OCI-LY7 (cell line): Measurements from ENCODE around the gene SLC25A11. TPM values are rescaled to one million over a fixed set of nuclear protein-coding genes. Genes with fewer than 3 reads are reported as not detected.

ENCODE experiments used
- BruUV-seq: library from RNA; stranded (reverse); fragments of 400-500 nt; replicated peaks from 2 replicates; lab custom pipeline; 2021; lab: Mats Ljungman, UMichigan
- CTCF ChIA-PET: fragments of 300-600 bp; sonication (Branson Sonifier 250); formaldehyde crosslinking; loops from one replicate; lab custom pipeline; 2022; ENCODE audit warnings: antibody characterized with exemption; ENCODE audit not compliant: unreplicated experiment; lab: Charles Lee
- POLR2A ChIA-PET: fragments of 300-600 bp; sonication (Branson Sonifier 250); formaldehyde crosslinking; loops from one replicate; lab custom pipeline; 2022; ENCODE audit warnings: antibody characterized with exemption; lab: Charles Lee
- DNase-seq: peaks from one replicate; pipeline ENCODE4 v3.0.0-alpha.2; 2015; ENCODE audit warnings: low spot score
- H2AFZ ChIP-seq: fragments of 200-600 bp; sonication (generic), shearing (Covaris generic); 2 replicates; pipeline ENCODE4 v1.6.1; 2014; ENCODE audit warnings: mild to moderate bottlenecking, antibody characterized with exemption, low read length, moderate library complexity
- H3K27ac ChIP-seq: fragments of 200-600 bp; sonication (generic); 2 replicates; pipeline ENCODE4 v1.5.1; 2014; ENCODE audit warnings: mixed run types, low read depth, mild to moderate bottlenecking, moderate library complexity, low read length, inconsistent platforms; ENCODE audit not compliant: poor library complexity, severe bottlenecking
- H3K36me3 ChIP-seq: fragments of 200-600 bp; sonication (generic); 2 replicates; pipeline ENCODE4 v1.6.1; 2014; ENCODE audit warnings: mild to moderate bottlenecking, antibody characterized with exemption, low read length, moderate library complexity, mixed read lengths; ENCODE audit not compliant: insufficient read depth
- H3K4me1 ChIP-seq: fragments of 200-600 bp; sonication (generic); 2 replicates; pipeline ENCODE4 v1.5.1; 2014; ENCODE audit warnings: mild to moderate bottlenecking, low read length; ENCODE audit not compliant: insufficient read depth, poor library complexity, severe bottlenecking
- H3K4me2 ChIP-seq: fragments of 200-600 bp; sonication (generic); 2 replicates; pipeline ENCODE4 v1.6.1; 2014; ENCODE audit warnings: mild to moderate bottlenecking, low read length
- H3K4me3 ChIP-seq: fragments of 200-600 bp; sonication (generic); 2 replicates; pipeline ENCODE4 v1.5.1; 2014; ENCODE audit warnings: mild to moderate bottlenecking, low read depth, low read length; ENCODE audit not compliant: poor library complexity, severe bottlenecking
- H3K79me2 ChIP-seq: fragments of 200-600 bp; sonication (generic); 2 replicates; pipeline ENCODE4 v1.6.1; 2016; ENCODE audit warnings: low read depth, mild to moderate bottlenecking, low read length, moderate library complexity, mixed read lengths; ENCODE audit not compliant: insufficient read depth
- H3K9me2 ChIP-seq: fragments of 200-600 bp; sonication (generic); 2 replicates; pipeline ENCODE4 v1.6.1; 2016; ENCODE audit warnings: mild to moderate bottlenecking, low read length, mixed read lengths; ENCODE audit not compliant: insufficient read depth
- H3K9me3 ChIP-seq: fragments of 200-600 bp; sonication (generic); 2 replicates; pipeline ENCODE4 v1.6.1; 2014; ENCODE audit warnings: mild to moderate bottlenecking, mixed run types, low read length, mixed read lengths
- H4K20me1 ChIP-seq: fragments of 200-600 bp; sonication (generic); 2 replicates; pipeline ENCODE4 v1.6.1; 2014; ENCODE audit warnings: mild to moderate bottlenecking, antibody characterized with exemption, low read length, moderate library complexity, mixed read lengths; ENCODE audit not compliant: insufficient read depth
- EZH2phosphoT487 ChIP-seq: fragments of 200-600 bp; sonication (generic); IDR thresholded peaks from 2 replicates; pipeline ENCODE4 v1.6.1; 2018; ENCODE audit warnings: low read depth, borderline replicate concordance, mild to moderate bottlenecking, mixed run types, antibody characterized with exemption, low read length, moderate library complexity, mixed read lengths
- intact Hi-C: fragments of 100-400 bp; cut with micrococcal nuclease; formaldehyde crosslinking; loops from one replicate; pipeline ENCODE4 v1.10.0; 2022; ENCODE audit not compliant: unreplicated experiment
- total RNA-seq, 2 experiments: library from RNA; depleted of rRNA in 1 of 2; stranded (reverse); fragments of >200 nt in 1 of 2; shearing (Covaris generic) in 1 of 2; gene quantifications; 2 replicates each; pipeline ENCODE4 v1.2.3, GENCODE V29; 2014 to 2022
- TF ChIP-seq, protein P1 (sequence below): fragments of 200-600 bp; sonication (generic); conservative IDR thresholded peaks from 2 replicates; pipeline ENCODE4 v1.5.1; 2014; ENCODE audit warnings: mild to moderate bottlenecking, antibody characterized with exemption, low read length, moderate library complexity, mixed read lengths

Gene SLC25A11
- total RNA-seq, 2 experiments from 2014 or later, result 68.2 to 80.6 TPM

GRCh38 chr17:4945176-4945943 is 5.5 kb upstream of the SLC25A11 start:
- Histone ChIP-seq H3K36me3 (peaks cover 79% of the 10 kb centered on the region), H2AFZ (no peak overlapping the region), H3K9me3 (no peaks in the 10 kb centered on the region), H3K27ac (peak overlapping the region; percentile 99), H3K79me2 (peaks cover 75% of the 10 kb centered on the region), H3K4me1 (peaks cover 61% of the 10 kb centered on the region), H3K4me2 (peak overlapping the region; percentile 97), H3K9me2 (no peaks in the 10 kb centered on the region), H3K4me3 (peak overlapping the region; percentile 100), H4K20me1 (peaks cover 19% of the 10 kb centered on the region)
- no TSS peak for BruUV-seq
- intact Hi-C loops, result loop anchor here (10.0 kb wide), 1 partner anchor 249 kb away; the partner anchor contains the start of gene ZNF594
- TF ChIP-seq, protein P1, sequence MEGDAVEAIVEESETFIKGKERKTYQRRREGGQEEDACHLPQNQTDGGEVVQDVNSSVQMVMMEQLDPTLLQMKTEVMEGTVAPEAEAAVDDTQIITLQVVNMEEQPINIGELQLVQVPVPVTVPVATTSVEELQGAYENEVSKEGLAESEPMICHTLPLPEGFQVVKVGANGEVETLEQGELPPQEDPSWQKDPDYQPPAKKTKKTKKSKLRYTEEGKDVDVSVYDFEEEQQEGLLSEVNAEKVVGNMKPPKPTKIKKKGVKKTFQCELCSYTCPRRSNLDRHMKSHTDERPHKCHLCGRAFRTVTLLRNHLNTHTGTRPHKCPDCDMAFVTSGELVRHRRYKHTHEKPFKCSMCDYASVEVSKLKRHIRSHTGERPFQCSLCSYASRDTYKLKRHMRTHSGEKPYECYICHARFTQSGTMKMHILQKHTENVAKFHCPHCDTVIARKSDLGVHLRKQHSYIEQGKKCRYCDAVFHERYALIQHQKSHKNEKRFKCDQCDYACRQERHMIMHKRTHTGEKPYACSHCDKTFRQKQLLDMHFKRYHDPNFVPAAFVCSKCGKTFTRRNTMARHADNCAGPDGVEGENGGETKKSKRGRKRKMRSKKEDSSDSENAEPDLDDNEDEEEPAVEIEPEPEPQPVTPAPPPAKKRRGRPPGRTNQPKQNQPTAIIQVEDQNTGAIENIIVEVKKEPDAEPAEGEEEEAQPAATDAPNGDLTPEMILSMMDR, result no peak
- TF ChIP-seq EZH2phosphoT487, result no peak
- POLR2A ChIA-PET, result interaction anchor here (1.1 to 1.5 kb wide), 2 partner anchors 22 to 41 kb away, joined by 3 read pairs; partner anchors contain the start of gene SPAG7
- DNase-seq, result peak; percentile 46
- CTCF ChIA-PET, result no interaction called here

DNA sequence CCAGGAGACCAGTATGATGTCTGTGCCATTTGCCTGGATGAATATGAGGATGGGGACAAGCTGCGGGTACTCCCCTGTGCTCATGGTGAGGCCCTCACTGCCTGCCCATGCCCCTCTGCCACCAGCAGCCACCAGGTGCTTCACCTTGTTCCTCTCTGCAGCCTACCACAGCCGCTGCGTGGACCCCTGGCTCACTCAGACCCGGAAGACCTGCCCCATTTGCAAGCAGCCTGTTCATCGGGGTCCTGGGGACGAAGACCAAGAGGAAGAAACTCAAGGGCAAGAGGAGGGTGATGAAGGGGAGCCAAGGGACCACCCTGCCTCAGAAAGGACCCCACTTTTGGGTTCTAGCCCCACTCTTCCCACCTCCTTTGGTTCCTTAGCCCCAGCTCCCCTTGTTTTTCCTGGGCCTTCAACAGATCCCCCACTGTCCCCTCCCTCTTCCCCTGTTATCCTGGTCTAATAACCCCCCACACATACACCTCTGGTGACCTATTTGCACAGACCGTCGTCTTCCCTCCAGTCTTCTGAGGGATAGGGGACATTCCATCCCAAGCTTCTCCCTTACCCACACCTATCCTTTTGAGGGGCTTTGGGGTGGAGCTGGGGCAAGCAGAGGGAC is 4.8 kb upstream of the SLC25A11 start:
- no peaks in the 10 kb centered on the region for H3K9me2 ChIP-seq
- H3K27ac ChIP-seq, result peak overlapping the region; percentile 99
- POLR2A ChIA-PET, result interaction anchor here (1.1 kb wide), 1 partner anchor 22 kb away, joined by 3 read pairs; the partner anchor contains the start of gene SPAG7
- peak overlapping the region; percentile 100 for H3K4me3 ChIP-seq
- BruUV-seq, result no TSS peak
- DNase-seq, result peak; percentile 50
- TF ChIP-seq EZH2phosphoT487, result no peak
- TF ChIP-seq, protein P1, result no peak
- peaks cover 75% of the 10 kb centered on the region for H3K79me2 ChIP-seq
- peak overlapping the region; percentile 97 for H3K4me2 ChIP-seq
- H3K9me3 ChIP-seq, result no peaks in the 10 kb centered on the region
- intact Hi-C loops, result loop anchor here (10.0 kb wide), 1 partner anchor 250 kb away; the partner anchor contains the start of gene ZNF594
- H2AFZ ChIP-seq, result no peak overlapping the region
- H3K36me3 ChIP-seq, result peaks cover 79% of the 10 kb centered on the region
- H4K20me1 ChIP-seq, result peaks cover 19% of the 10 kb centered on the region
- peaks cover 57% of the 10 kb centered on the region for H3K4me1 ChIP-seq
- CTCF ChIA-PET, result no interaction called here
